Left lung (tissue), 10 donors: ENCODE data around the gene PAFAH2. TPM values are rescaled to one million over a fixed set of nuclear protein-coding genes. Genes with fewer than 3 reads are reported as not detected.

ENCODE experiments used
- ATAC-seq: fragments of 200-7000 bp; cut with Tn5 transposase; one replicate; pipeline ENCODE4 v1.9.1; 2020; ENCODE audit warnings: moderate library complexity
- DNase-seq, 4 donors: peaks; one replicate each; pipeline ENCODE4 v3.0.0-alpha.2; 2013 to 2020
- H3K27ac ChIP-seq, 2 donors: fragments of 200-600 bp; sonication (generic) in 1 of 2; one replicate each; pipeline versions ENCODE4 v1.5.0 to v1.8.0; 2020 to 2021
- H3K27me3 ChIP-seq, 2 donors: fragments of 200-600 bp; sonication (generic) in 1 of 2; one replicate each; pipeline versions ENCODE4 v1.5.0 to v1.8.0; 2020 to 2021
- H3K36me3 ChIP-seq, 2 donors: fragments of 200-600 bp; sonication (generic) in 1 of 2; one replicate each; pipeline versions ENCODE4 v1.5.0 to v1.8.0; 2020 to 2021
- H3K4me1 ChIP-seq, 2 donors: fragments of 200-600 bp; one replicate each; pipeline ENCODE4 v1.8.0; 2021
- H3K4me3 ChIP-seq, 2 donors: fragments of 200-600 bp; sonication (generic) in 1 of 2; one replicate each; pipeline versions ENCODE4 v1.5.0 to v1.8.0; 2020 to 2021; ENCODE audit warnings: mild to moderate bottlenecking in 1 of 2
- H3K9me3 ChIP-seq, 2 donors: fragments of 200-600 bp; sonication (generic) in 1 of 2; one replicate each; pipeline versions ENCODE4 v1.5.0 to v1.8.0; 2020 to 2021
- CTCF ChIP-seq, 2 donors: fragments of 200-600 bp; sonication (generic) in 1 of 2; IDR thresholded peaks; one replicate each; pipeline versions ENCODE4 v1.5.0 to v1.8.0; 2021; ENCODE audit warnings: antibody characterized with exemption in 2 of 2
- intact Hi-C, 2 donors: fragments of 100-400 bp; cut with DNase I; formaldehyde crosslinking; loops; one replicate each; pipeline versions ENCODE4 v1.11.2 to v1.14.2; 2022
- polyA plus RNA-seq, 6 donors: library from polyadenylated mRNA; unstranded; fragments of 120-200 nt; gene quantifications; one replicate each; pipeline ENCODE4 v1.2.1, GENCODE V29; 2013; ENCODE audit not compliant: insufficient read length in 6 of 6
- total RNA-seq, 2 donors: library from RNA; stranded (reverse); fragmentation: NEBNext Ultra II Directional; extraction: Animal tissue kit (Norgen Biotek cat#: 25700); gene quantifications; one replicate each; pipeline ENCODE4 v1.2.1, GENCODE V29; 2021
- donor health status: DM: no; HTN: yes; CAD: no.
- donor health status: DM: no; HTN: no; CAD: no.

The PAFAH2 gene
- total and polyA plus RNA-seq, 8 donors, result 11.7 to 25.2 (median 13.5) TPM

DNA sequence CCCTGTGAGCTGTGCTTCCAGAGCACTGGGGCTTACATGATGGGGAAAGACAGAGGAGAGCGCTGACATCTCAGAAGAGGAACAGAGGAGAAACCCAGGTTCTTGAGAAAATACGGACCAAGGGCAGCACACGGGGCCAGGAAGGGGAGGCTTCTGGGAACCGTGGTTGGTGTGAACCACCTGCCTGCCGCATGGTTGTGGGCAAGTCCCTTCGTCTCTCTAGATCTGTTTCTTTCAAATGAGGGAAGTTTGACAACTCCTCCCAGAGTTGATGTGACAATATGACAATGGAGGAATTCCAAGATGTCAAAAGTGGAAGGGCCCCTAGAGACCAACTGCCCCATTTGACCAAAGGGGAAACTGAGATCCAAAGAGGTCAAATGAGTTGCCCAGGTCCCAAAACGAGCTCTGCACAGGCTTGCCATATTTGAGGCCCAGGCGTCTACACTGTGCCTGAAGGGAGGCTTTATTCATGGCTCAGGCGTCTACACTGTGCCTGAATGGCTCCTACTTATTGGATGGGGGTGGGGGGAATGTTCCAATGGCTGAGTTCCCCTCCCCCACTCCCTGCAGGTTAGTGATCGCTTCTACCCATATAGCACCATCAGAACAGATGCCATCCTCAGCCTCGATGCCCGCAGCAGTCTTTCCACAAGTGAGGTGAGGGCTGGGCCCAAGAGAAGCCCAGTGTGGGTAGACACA, 34.9 kb upstream of the PAFAH2 start:
- H3K9me3 ChIP-seq, result no peaks in the 10 kb centered on the region
- no peak for DNase-seq
- H3K4me3 ChIP-seq, result no peak overlapping the region
- H3K27ac ChIP-seq, result no peak overlapping the region
- intact Hi-C loops, result loop anchor here in 1 of 2 donors (10.0 kb wide), 1 partner anchor 132 kb away; the partner anchor contains the start of genes C1orf232 and ZNF593
- peaks cover 0 to 28% of the 10 kb centered on the region in 2 donors for H3K27me3 ChIP-seq
- no peak for ATAC-seq
- TF ChIP-seq CTCF (IDR thresholded peaks at IDR 0.05), result no peak
- H3K36me3 ChIP-seq, result no peaks in the 10 kb centered on the region
- peaks cover 0 to 14% of the 10 kb centered on the region in 2 donors for H3K4me1 ChIP-seq

DNA sequence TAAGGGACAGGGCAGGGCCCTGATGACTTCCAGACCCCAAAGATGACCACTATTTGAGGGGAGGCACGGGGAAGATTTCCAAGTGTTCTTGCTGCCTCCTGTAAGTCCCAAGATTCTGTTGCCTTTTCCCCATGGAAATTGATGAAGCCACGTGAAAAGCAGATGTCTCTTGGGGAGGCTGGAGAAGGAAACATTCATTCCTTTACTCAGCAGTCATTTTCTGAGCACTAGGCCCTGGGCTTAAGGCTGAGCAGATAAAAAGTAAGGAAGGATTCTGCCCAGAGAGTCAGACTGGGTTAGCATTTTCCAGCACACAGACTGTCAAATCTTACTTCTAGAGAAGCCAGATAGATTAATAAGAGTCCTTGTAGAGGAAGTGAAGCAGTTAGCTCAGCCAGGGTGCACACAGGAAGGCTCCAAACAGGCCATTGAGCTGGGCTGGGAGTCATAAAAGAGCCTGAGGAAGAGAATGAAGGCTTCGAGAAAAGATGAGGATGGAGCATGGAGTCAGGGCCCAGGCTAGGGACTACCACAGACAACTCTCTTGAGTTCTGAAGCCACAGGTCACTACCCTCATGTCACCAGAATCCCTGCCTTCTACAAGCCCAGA, 33.9 kb upstream of the PAFAH2 start:
- Histone ChIP-seq H3K27me3 (peaks cover 0 to 20% of the 10 kb centered on the region in 2 donors), H3K4me1 (peaks cover 0 to 14% of the 10 kb centered on the region in 2 donors), H3K4me3 (no peak overlapping the region), H3K9me3 (no peaks in the 10 kb centered on the region), H3K36me3 (no peaks in the 10 kb centered on the region), H3K27ac (no peak overlapping the region)
- intact Hi-C loops, result loop anchor here in 1 of 2 donors (10.0 kb wide), 1 partner anchor 133 kb away; the partner anchor contains the start of genes C1orf232 and ZNF593
- DNase-seq, result no peak
- no peak for ATAC-seq
- no peak for TF ChIP-seq CTCF (IDR thresholded peaks at IDR 0.05)

- Histone ChIP-seq H3K4me1 (peaks cover 0 to 9% of the 10 kb centered on the region in 2 donors), H3K27me3 (peaks cover 0 to 16% of the 10 kb centered on the region in 2 donors), H3K9me3 (no peaks in the 10 kb centered on the region), H3K4me3 (no peak overlapping the region), H3K36me3 (no peaks in the 10 kb centered on the region), H3K27ac (no peak overlapping the region)
- intact Hi-C loops, result loop anchor here in 1 of 2 donors (10.0 kb wide), 1 partner anchor 134 kb away; the partner anchor contains the start of genes C1orf232 and ZNF593
- ATAC-seq, result no peak
- no peak for DNase-seq
- TF ChIP-seq CTCF (IDR thresholded peaks at IDR 0.05), result no peak
These were observed 33.3 kb upstream of the PAFAH2 start for GRCh38 chr1:26031196-26031595.

DNA sequence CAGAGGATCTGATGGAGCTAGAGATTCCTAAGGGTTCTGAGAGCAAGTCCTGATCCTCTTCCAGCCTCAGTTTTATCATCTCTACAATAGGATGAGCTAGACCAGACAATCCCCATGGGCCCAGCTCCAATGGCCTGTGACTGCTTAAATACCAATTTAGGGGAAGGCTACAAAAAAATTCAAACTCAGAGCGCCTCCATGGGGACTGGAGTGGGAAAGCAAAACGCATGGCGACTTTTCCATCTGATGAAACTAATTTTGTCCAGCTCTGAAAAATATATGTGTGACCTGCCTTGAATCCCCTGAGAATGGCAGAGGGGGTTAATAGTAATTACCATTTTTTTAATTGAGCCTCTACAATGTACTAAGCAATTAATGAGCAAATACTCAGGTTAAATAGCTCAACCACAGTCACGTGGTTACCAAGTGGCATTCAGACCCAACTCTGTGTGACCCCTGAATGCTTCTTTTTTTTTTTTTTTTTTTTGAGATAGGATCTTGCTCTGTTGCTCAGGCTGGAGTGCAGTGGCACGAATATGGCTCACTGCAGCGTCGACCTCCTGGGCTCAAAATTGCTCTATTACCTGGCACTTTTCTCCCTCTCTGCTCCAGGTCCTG, 32.1 kb upstream of the PAFAH2 start:
- Histone ChIP-seq H3K4me1 (peaks cover 0 to 4% of the 10 kb centered on the region in 2 donors), H3K27me3 (peaks cover 0 to 16% of the 10 kb centered on the region in 2 donors), H3K36me3 (no peaks in the 10 kb centered on the region), H3K27ac (no peak overlapping the region), H3K4me3 (no peak overlapping the region), H3K9me3 (no peaks in the 10 kb centered on the region)
- no peak for ATAC-seq
- TF ChIP-seq CTCF (IDR thresholded peaks at IDR 0.05), result no peak
- DNase-seq, result no peak
- intact Hi-C loops, result loop anchor here in 1 of 2 donors (10.0 kb wide), 1 partner anchor 135 kb away; the partner anchor contains the start of genes C1orf232 and ZNF593
